DOHH2 (cell line): Measurements from ENCODE around the gene MYH15.

Source experiments
- EZH2phosphoT487 ChIP-seq: fragments of 200-600 bp; sonication (generic); IDR thresholded peaks from 2 replicates; pipeline ENCODE4 v1.6.1; 2017; ENCODE audit warnings: borderline replicate concordance, mild to moderate bottlenecking, antibody characterized with exemption, low read length, moderate library complexity, mixed read lengths
- TF ChIP-seq, protein P1 (sequence below): fragments of 200-600 bp; sonication (generic); IDR thresholded peaks from one replicate; pipeline ENCODE4 v1.5.1; 2014; ENCODE audit warnings: antibody characterized with exemption, mild to moderate bottlenecking, low read depth, low read length; ENCODE audit not compliant: poor library complexity, severe bottlenecking

DNA sequence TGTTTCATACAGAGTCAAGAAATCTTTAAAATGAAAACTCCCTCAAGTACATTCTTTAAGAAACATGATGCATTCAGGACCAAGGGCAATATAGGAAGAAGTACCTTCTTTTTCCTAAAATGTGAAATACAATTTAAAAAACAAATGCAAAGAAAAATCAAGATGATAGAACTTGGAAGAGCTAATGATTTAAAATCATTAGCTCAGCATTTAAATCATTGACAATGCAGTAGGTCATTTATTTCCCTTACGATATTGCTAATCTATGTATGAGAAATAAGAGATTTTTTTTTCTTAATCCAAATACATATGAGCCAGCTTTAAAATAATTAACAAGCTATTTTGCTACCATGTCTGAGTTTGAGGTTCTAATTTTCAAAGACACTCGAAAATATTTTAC lies 108.6 kb downstream of the MYH15 start:
- TF ChIP-seq, protein P1, sequence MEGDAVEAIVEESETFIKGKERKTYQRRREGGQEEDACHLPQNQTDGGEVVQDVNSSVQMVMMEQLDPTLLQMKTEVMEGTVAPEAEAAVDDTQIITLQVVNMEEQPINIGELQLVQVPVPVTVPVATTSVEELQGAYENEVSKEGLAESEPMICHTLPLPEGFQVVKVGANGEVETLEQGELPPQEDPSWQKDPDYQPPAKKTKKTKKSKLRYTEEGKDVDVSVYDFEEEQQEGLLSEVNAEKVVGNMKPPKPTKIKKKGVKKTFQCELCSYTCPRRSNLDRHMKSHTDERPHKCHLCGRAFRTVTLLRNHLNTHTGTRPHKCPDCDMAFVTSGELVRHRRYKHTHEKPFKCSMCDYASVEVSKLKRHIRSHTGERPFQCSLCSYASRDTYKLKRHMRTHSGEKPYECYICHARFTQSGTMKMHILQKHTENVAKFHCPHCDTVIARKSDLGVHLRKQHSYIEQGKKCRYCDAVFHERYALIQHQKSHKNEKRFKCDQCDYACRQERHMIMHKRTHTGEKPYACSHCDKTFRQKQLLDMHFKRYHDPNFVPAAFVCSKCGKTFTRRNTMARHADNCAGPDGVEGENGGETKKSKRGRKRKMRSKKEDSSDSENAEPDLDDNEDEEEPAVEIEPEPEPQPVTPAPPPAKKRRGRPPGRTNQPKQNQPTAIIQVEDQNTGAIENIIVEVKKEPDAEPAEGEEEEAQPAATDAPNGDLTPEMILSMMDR = no peak
- no peak for TF ChIP-seq EZH2phosphoT487
